ENCODE data around the gene GAS7.

Gene GAS7

DNA sequence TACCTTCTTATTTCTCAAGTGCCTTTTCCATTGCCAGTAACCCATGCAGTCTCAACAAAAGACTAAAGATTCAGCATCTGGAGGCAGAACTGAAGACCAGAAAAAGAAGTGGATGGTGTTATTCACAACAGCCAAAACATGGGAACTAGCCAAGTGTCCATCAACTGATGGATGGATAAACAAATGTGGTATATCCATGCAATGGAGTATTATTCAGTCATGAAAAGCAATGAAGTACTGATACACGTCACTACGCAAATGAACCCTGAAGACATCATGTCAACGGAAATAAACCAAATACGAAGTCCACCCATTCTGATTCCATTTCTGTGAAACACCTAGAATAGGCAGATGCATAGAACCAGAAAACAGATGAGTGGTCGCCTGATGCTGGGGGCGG, 25.6 kb downstream of the GAS7 start:
- in situ Hi-C loops (cut with MboI; ENCODE audit: low sequenced_read_pairs): no loop called here

DNA sequence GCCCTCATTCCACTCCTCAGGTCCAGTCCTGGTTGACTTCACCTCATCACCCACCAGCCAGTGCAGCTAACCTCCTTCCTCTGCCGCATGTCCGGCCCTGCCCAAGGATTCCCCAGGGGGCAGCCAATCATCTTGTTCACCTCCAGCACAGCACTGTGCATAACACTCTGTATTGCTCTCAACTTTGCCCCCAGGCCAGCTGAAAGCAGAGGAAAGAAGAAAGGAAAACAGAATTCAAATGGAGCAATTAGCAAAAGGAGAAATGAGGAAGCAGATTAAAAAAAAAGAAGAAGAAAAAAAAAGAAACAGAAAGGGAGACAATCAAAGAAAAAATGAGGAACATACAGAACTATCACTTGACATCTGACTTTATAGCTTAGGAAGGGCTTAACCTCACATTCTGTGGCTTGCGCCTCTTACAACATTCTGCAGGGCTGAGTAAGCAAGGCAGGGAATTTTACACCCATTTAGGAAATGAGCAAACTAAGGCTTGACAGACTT, 26.1 kb downstream of the GAS7 start:
- in situ Hi-C loops (cut with MboI; ENCODE audit: low sequenced_read_pairs): no loop called here

DNA sequence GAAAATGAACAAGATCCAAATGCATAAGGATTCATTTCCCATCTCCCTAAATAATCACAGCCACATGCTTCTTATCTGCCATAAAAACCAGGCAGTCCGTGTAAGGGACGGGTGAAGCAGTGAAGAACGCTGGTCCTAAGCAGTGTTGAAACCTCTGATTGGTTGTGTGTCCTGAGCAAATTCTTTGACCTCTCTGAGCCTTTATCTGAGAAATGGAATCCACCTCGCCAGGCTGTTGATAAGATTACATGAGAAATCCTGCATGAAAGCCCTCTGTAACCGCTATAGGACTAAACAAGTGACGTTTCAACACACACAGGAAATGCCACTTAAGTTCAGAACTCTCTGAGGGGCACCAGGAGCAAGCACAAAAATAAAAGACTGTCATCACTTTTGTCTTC, 26.8 kb downstream of the GAS7 start:
- in situ Hi-C loops (cut with MboI; ENCODE audit: low sequenced_read_pairs): no loop called here

DNA sequence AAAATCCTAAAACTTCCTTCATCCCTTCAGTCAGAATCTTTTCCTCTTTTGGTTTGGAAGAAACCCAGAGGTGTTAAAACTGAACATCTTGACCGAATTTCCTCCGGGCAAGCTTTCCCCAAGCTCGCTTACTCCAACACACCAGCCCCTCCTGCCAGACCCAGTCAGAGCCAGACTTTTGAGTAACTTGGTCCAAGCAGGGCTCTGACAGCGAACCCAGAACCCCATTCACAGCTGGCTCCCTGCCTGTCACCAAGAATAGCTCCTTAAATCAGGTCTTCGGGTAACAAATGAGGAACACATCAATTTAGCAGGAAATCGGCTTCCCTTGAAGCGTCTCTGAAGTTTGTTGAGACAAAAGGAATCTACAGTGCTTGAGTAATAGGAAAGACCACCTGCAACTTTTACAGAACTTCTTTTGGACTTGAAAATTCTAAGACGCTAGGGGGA, 27.3 kb downstream of the GAS7 start:
- in situ Hi-C loops (cut with MboI; ENCODE audit: low sequenced_read_pairs): no loop called here

DNA sequence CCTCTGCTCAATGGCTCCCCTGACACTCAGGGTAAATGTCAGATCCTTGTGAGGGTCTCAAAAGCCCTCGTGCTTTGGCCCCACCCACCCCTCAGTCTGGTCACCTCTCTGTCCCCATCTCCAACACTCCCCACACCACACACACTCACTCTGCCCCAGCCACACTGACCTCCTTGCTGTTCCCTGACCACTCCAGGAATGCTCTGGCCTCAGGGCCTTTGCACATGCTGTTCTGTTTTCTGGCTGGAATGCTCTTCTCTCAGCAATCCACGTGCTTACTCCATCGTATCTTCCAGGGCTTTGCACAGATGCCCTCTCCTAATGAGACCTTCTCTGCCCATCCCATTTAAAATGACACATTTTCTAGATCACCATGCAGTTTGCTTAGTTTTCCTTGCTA, 28.2 kb downstream of the GAS7 start:
- in situ Hi-C loops (cut with MboI; ENCODE audit: low sequenced_read_pairs): no loop called here

DNA sequence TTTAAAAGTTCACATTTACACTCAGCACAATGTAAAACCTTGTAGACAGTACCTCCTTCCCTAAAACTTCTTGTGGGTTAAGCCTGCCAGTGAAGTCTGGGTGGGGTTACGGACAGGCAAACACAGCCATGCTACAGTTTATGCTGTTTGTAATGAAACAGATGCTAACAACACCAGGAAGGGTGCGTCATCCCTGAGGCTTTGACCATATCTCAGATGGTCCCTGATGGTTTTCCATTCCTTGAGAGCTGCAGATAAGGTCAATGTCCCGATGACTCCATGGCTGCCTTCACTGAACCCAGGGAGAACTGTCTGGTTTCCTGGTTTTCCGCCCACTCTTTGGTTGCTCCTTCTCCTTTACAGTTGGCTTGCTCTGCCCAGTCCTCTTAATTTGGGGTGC, 29.1 kb downstream of the GAS7 start:
- in situ Hi-C loops (cut with MboI; ENCODE audit: low sequenced_read_pairs): no loop called here

DNA sequence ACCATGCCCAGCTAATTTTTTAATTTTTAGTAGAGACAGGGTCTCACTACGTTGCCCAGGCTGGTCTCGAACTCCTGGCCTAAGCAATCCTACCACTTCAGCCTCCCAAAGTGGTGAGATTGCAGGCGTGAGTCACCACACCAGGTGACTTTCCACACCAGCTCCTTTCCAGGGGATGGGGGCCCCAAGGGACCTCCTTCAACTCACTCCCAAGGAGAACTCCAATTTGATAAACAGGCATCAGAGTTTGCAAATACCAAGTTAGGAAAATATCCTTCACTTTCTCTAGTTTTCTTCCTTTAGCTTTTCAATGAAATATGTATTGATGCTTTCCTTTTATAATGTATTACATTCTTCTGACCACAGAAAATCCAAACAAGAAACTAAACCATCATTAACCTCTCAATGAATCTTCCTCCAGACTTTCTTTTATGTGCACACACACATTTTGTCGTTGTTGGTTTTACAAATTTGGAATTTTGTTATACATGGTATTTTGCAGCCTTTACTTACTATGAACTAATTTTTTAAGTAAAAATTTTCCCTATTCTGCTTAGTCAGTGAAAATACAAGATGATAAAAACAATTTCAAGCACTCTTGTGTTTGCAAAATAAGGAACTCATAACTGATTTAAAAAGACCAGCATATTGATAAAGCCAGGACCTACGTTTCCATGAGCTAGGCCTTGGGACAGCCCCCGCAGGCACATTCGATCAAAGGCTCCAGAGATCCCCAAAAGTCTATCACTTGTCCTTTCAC, 32.0 kb downstream of the GAS7 start:
- in situ Hi-C loops (cut with MboI; ENCODE audit: low sequenced_read_pairs): no loop called here

DNA sequence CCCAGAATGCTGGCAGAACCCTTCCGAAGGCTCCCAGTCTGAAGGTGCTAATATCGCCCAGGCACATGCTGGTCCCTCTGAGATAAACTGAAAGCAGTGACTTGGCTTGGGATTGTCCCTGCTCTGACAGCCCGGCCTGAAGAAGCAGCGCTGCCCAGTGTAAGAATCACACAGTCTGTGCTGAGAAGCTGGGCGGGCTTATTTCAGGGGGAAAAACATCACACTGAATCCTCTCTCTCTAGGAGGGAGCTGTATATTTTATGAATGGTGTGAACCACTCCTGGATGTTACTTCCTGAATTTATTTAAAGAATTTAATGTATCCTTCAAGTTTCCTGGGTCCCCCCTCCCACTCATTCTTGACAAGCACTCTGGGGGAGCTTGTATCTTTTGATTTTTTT, 36.3 kb downstream of the GAS7 start:
- in situ Hi-C loops (cut with MboI; ENCODE audit: low sequenced_read_pairs): no loop called here

DNA sequence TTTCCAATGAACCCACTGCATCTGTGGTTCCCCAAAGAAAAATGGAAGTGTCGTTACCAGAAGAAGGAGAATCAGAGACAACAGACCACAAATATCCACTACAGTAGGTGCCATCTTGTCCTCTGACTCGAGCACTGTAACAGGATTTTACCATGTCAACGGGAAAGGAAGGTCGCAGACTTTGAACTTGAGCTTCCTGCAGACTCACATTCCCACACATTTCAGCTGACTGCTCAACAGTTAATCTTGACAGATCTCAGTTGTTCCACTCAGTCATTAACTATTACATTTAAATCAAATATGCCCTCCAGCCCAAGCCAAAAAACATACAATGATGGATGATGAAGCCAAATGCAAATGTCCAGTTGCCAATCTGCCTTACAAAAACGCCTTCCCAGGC, 37.0 kb downstream of the GAS7 start:
- in situ Hi-C loops (cut with MboI; ENCODE audit: low sequenced_read_pairs): no loop called here

DNA sequence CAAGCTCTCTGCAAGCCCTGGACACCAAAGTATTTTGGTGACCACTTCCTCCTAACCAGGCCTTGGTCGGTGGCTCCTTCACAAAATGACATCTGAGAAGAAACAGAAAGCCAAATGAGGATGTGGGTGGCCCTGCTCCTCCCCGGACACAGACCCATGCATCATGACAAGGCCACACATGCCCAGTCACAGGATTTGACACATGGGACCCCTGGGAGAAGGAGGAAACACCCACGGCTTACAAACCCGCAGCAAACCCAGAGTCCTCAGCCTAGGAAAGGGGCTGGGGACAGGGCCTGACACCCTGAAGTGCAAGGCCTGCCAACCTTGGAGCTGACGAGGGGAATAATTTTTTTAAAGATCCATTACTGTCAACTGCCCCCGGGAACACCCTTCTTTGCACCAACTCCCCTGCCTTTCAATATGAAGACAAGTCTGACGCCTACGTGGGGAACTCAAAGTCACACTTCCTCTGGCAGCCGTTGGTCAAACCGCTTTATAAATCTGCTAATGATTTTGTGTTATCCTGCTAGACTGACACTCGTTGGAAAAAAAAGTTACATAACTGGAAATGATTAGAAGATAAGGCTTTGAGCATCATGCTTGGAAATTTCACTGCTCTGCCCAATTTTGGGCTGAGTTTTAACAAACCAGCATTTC, 41.3 kb downstream of the GAS7 start:
- in situ Hi-C loops (cut with MboI; ENCODE audit: low sequenced_read_pairs): no loop called here

DNA sequence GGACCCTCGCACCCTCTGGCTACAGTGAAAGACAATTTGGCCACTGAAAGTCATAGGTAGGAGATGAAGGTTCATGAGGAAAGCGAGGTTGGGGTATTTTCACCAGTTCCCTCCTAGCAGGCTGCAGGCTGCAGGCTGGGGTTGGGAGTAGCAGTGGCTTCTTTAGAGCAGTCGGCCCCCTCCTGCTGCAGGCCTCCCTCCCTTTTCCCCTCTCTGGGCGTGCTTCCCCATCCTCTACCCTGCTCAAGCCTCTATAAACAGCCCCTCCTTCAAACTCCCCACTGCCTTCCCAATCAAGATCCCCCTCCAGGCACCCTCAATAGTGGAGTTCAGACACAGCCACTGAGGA, 41.8 kb downstream of the GAS7 start:
- in situ Hi-C loops (cut with MboI; ENCODE audit: low sequenced_read_pairs): no loop called here

DNA sequence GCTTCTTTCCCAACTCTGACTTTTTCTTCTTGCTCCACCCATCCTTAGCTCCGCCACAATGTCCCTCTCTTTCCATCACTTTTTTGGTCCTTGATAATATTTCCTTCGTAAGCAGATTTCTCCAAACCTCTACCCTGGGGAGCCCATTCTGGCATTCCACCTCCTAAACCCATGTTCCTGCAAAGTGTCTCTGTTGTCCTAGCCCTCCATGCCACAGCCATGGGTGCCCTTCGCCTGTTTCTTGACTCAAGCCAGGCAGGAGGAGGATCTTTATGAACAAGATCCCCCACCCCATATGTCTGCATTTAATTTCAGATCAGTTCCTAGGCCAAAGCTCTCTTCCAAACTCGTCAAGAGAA, 42.4 kb downstream of the GAS7 start:
- in situ Hi-C loops (cut with MboI; ENCODE audit: low sequenced_read_pairs): no loop called here

DNA sequence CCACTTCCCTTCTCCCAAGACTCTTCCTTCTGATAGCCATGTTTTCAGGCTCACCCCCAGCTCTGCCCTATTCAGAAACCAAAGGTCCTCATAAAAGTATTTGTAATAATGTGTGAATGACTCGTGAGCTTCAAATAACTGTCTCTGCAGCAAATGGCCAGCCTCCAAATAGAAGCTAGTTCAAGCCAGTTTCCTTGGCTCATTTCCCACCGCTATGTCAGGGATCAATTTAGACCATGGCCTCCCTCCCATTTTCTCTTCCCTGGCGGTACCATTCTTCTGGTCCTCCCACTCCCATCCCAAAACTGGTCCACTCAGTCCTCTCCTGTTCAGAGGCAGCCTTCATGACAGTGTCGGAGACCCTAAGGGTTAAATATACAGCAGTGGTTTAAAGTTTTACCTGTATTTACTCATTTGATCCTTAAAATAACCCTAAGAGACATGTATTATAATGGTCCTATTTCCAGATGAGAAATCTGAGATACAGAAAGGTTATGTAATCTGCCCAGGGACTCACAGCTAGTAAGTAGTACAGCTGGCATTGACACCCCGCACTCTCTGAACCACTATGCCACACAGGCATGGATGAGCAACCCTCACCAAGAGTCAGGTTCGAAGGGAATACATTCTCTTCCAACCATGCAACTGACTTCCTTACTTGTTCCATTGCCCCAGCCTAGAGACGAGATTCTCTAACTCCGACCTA, 42.9 kb downstream of the GAS7 start:
- in situ Hi-C loops (cut with MboI; ENCODE audit: low sequenced_read_pairs): no loop called here

DNA sequence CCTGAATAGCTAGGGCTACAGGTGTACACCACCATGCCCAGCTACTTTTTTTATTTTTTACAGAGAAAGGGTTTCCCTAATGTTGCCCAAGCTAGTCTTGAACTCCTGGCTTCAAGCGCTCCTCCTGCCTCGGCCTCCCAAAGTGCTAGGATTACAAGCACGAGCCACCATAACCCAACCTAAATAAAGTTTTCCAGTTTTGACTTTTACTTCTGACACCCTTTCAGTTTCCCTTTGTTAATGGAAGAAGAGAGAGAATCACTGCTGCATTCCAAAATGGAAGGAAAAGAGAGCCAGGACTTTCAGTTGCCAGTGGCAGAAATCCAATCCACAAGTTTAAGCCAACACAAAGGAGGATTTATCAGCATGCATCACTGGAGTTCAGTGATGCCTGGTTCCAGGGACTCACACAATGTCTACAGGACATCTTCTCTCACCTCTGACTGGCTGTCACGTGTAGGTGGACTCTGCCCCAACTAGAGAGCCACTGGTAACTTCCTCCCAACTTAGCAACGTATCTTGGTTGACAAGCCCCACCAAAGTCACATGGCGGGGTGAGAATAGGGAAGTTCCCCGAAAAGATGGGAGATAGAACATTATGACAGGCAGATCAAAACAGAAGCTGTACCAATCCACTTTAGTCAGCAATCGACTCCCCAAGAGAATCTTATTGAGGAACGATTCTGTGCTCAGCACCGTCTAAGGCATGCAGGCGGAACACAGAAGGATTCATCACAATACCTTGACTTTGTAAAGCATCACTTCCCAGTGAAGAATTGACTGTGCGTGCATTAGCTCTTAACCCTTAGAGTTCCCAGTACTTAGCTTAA, 46.5 kb downstream of the GAS7 start:
- in situ Hi-C loops (cut with MboI; ENCODE audit: low sequenced_read_pairs): no loop called here

DNA sequence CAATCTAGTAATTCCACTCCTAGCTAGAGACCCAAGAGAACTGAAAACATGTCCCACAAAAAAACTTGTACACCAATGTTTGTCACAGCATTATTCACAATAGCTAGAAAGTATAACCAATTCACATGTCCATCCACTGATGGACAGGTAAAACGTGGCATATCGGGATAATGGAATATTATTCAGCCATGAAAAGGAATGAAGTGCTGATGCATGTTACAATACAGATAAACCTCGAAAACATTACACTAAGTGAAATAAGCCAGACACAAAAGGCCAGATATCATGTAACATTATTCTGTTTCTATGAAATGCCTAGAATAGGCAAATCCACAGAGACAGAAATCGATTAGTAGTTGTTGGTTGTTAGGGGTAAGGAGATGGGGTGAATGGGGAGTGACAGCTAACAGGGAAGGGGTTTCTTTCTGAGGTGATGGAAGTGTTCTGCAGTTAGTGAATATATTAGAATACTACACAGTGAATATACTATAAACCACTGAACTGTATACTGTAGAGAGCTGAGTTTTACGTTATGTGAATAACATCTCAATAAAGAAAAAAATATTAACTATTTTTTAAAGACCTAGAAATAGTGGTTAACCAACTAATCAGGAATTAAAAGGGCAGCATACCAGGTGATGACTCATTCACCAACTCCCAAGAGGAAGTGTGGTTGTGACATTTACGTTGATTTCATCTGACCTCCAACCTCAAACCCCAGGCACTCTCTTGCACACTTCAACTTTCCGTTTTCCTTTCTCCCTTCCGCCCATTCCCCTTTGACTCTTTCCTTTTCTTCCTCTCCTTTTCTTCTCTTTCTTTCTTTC, 48.6 kb downstream of the GAS7 start:
- in situ Hi-C loops (cut with MboI; ENCODE audit: low sequenced_read_pairs): no loop called here

DNA sequence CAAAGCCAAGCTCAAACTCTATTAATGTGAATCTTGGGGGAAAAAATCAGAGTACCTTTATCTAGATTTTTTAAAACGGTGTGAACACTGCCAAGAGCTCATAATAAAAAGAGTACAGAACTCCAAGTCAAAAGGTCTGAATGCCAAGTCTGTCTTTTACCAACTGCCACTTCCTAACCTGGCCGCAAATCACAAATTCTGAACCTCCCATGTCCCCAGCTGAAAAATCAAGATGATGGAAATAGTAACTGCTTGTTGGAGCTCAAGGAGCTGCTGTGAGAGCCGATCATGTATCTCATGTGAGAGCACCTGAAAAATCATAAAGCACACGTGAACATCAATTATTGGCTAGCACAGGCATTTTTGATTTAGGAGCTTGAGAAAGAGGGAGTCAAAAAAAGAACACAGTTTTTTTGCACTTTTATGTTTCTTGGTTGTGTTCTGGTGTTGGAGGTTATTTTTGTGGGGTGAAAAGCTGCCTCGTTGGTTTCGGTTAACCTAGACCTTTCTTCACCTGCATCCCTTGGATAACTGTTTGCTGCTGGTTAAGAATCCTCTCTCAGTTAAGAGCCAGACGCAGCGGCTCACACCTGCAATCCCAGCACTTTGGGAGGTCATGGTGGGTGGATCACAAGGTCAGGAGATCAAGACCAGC, 50.5 kb downstream of the GAS7 start:
- in situ Hi-C loops (cut with MboI; ENCODE audit: low sequenced_read_pairs): no loop called here

DNA sequence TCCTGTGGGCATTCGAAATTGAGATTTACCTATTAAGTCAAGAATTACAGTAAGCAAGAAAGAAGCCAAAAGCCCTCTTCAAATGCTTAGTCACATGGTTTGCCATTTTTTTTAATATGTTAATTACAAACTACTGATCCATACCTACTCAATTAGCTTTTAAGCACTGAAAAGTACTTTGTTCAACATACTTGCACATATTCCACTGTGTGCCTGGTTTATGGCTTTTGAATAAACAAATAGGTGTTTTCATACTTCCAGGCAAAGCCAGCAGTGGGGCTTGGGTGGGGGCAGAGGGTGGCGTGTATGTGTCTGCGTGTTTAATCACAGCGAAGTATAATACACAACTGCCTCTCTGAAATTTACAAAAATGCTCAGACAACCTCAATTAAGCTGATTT, 51.4 kb downstream of the GAS7 start:
- in situ Hi-C loops (cut with MboI; ENCODE audit: low sequenced_read_pairs): no loop called here

DNA sequence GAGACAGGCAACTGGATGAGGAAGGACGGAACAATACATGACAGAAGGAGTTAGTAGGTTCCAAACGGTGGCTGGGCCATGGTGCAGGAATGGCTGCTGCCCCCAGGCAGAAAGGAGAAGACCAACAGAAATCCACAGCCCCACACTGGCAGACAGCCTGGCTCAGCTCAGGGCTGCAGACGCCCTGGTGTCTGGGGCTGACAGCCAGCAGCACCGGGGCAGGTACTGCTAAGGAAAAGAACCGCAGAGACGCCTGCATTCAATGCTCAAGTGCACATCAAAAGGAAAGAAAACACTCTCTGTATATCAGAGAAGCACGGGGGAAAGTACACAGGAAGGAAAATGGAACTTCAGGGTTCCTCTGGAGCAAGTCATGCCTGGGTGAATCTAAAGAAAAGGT, 53.4 kb downstream of the GAS7 start:
- in situ Hi-C loops (cut with MboI; ENCODE audit: low sequenced_read_pairs): no loop called here

DNA sequence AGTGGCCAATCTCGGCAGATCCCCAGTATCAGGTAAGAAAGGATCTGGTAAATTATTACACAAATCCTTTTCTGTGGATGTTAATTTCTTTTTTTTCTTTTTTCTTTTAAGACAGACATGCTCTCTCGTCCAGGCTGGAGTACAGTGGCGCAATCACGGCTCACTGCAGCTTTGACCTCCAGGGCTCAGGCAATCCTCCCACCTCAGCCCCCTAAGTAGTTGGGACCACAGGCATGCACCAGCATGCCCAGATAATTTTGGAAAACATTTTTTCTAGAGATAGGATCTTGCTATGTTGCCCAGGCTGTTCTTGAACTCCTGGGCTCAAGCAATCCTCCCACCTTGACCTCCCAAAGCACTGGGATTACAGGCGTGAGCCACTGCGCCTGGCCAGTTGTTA, 54.0 kb downstream of the GAS7 start:
- in situ Hi-C loops (cut with MboI; ENCODE audit: low sequenced_read_pairs): no loop called here

DNA sequence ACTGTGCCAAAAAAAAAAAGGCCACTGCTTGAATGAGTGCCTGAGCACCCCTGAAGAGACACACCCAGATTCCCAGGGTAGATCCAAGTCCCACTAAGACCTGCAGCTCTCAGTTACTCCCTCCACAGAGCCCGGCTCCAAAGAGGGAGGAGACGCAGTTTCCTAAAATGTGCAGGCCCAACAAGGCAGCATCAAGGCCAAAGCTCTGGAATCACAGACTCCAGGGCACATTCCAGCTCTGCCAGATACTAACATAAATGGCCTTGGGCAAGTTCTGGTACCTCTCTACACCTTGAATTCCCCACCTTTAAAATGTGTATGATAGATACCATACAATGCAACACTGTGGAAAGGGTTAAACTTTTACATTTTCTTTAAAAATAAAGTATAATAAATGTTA, 57.0 kb downstream of the GAS7 start:
- in situ Hi-C loops (cut with MboI; ENCODE audit: low sequenced_read_pairs): no loop called here
